ENCODE data around the gene BOK. TPM values are rescaled to one million over a fixed set of nuclear protein-coding genes. Genes with fewer than 3 reads are reported as not detected.
A peak's percentile ranks its signal among the peaks of the same experiment; 100 is the strongest.

The BOK gene
- total and polyA plus RNA-seq, 2 of the 13 experiments (the other 11 are each of a cell fraction or from before 2014, with no cell fraction given) = 35.5 to 39.2 TPM

DNA sequence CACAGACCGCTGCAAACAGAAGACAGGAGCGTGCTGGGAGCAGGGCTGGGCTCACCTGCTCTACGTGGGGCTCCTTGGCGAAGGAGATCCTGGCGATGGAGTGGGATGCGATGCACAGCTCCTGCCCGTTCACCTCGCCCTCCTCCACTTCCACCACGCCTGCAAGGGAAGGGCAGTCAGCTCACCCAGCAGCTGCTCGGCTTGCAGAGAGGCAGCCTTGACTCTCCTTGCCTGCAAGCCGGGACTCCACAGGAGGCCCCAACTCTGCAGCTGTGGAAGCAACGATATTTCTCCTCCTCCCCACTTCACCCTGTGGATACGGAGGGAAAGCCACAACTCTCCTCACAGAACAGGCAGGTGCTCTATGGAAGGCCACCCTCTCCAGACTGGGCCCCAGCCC, 43.3 kb downstream of the BOK start:
- intact Hi-C loops (cut with micrococcal nuclease; ENCODE audit: unreplicated experiment) = no loop called here
- H3K36me3 ChIP-seq (replicated peaks in 1 of 2; ENCODE audit: control insufficient read depth in 1 of 2, insufficient read depth in 2 of 2, low read length in 2 of 2) = peaks cover 27 to 84% of the 10 kb centered on the region in 2 experiments
- in situ Hi-C loops (cut with HindIII; ENCODE audit: extremely low pct_ligation_motif_present, low pct_unique_long_range_greater_than_20kb) = no loop called here

DNA sequence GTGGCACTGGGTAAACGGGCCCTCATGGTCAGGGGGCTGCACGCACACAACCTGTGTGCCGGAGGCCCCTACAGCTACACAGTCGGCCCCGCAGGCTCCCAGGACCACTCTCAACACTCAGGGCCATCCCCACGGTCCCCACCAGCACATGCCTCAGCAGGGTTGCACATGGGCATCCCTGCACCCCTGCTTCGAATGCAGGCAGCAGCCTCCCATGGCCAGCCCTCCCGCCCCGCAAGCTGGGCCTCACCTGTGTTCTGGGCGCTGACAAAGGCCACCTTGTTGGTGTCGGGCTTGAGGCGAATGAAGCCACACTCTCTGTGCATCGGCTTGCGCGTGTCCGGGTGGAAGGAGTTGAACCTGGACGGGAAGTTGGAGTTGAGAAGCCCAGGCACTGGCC, 44.2 kb downstream of the BOK start:
- FAIRE-seq = no peak
- no TSS peak for BruUV-seq (replicated peaks)

More for the DNA sequence above, 43.3 kb downstream of the BOK start:
- no peak; the same call in 2 of the 3 replicates for ATAC-seq
- H3K9me3 ChIP-seq (ENCODE audit: low read length) = no peaks in the 10 kb centered on the region
- BruUV-seq (replicated peaks) = no TSS peak
- no peaks in the 10 kb centered on the region for H4K20me1 ChIP-seq (ENCODE audit: insufficient read depth, low read length)
- H3K27me3 ChIP-seq (ENCODE audit: control insufficient read depth in 1 of 2, insufficient read depth in 2 of 2, low read length in 2 of 2) = no peaks in the 10 kb centered on the region
- no peak overlapping the region for H3K9ac ChIP-seq (ENCODE audit: insufficient read depth, low read depth, low read length)
- H3K79me2 ChIP-seq (ENCODE audit: insufficient read depth, low read length) = no peaks in the 10 kb centered on the region
- CTCF ChIA-PET (ENCODE audit: low intra/inter-chr PET ratio, low total read pairs) = no interaction called here
- POLR2A ChIA-PET = no interaction called here
- no peak for FAIRE-seq
- H3K4me1 ChIP-seq (ENCODE audit: insufficient read depth, low read length) = no peaks in the 10 kb centered on the region
- DNase-seq (ENCODE audit: low spot score) = no peak
- no peak for TF ChIP-seq ZNF678 (CRISPR knock-in tag; IDR thresholded peaks at IDR 0.05)
- TF ChIP-seq, protein P1, sequence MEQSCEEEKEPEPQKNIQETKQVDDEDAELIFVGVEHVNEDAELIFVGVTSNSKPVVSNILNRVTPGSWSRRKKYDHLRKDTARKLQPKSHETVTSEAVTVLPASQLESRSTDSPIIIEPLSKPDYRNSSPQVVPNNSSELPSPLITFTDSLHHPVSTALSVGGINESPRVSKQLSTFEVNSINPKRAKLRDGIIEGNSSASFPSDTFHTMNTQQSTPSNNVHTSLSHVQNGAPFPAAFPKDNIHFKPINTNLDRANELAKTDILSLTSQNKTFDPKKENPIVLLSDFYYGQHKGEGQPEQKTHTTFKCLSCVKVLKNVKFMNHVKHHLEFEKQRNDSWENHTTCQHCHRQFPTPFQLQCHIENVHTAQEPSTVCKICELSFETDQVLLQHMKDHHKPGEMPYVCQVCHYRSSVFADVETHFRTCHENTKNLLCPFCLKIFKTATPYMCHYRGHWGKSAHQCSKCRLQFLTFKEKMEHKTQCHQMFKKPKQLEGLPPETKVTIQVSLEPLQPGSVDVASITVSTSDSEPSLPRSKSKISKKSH (CRISPR knock-in tag; IDR thresholded peaks at IDR 0.05; ENCODE audit: borderline replicate concordance) = 0 out of 2 replicates have a peak, but pooled peaks have one; percentile 28
- no peak overlapping the region for H3K4me2 ChIP-seq (ENCODE audit: low read depth, low read length)
- 94% methylated on average over 12 of the region's 13 CpGs for WGBS (ENCODE audit: low lambda C conversion rate)
- H3K27ac ChIP-seq (ENCODE audit: extremely low read length, insufficient read depth, low read length) = no peak overlapping the region
- no peak overlapping the region for H2AFZ ChIP-seq (ENCODE audit: low read length)
- no peak overlapping the region for H3K4me3 ChIP-seq (replicated peaks in 1 of 3; ENCODE audit: insufficient read depth in 1 of 3, low read depth in 2 of 3, low read length in 3 of 3)

More for the DNA sequence above, 44.2 kb downstream of the BOK start:
- Histone ChIP-seq H3K9ac (ENCODE audit: insufficient read depth, low read depth, low read length) (no peak overlapping the region), H3K4me1 (ENCODE audit: insufficient read depth, low read length) (no peaks in the 10 kb centered on the region), H3K9me3 (ENCODE audit: low read length) (no peaks in the 10 kb centered on the region), H3K4me2 (ENCODE audit: low read depth, low read length) (no peak overlapping the region), H3K27me3 (ENCODE audit: control insufficient read depth in 1 of 2, insufficient read depth in 2 of 2, low read length in 2 of 2) (no peaks in the 10 kb centered on the region), H3K4me3 (replicated peaks in 1 of 3; ENCODE audit: insufficient read depth in 1 of 3, low read depth in 2 of 3, low read length in 3 of 3) (no peak overlapping the region), H2AFZ (ENCODE audit: low read length) (no peak overlapping the region), H3K79me2 (ENCODE audit: insufficient read depth, low read length) (no peaks in the 10 kb centered on the region), H4K20me1 (ENCODE audit: insufficient read depth, low read length) (no peaks in the 10 kb centered on the region), H3K36me3 (replicated peaks in 1 of 2; ENCODE audit: control insufficient read depth in 1 of 2, insufficient read depth in 2 of 2, low read length in 2 of 2) (peaks cover 28 to 85% of the 10 kb centered on the region in 2 experiments), H3K27ac (ENCODE audit: extremely low read length, insufficient read depth, low read length) (no peak overlapping the region)
- POLR2A ChIA-PET = no interaction called here
- DNase-seq (ENCODE audit: low spot score) (no peak), ATAC-seq (no peak; the same call in 2 of the 3 replicates)
- in situ Hi-C loops (cut with HindIII; ENCODE audit: extremely low pct_ligation_motif_present, low pct_unique_long_range_greater_than_20kb) = no loop called here
- 98% methylated on average over 12 of the region's 17 CpGs for WGBS (ENCODE audit: low lambda C conversion rate)
- TF ChIP-seq, protein P2, sequence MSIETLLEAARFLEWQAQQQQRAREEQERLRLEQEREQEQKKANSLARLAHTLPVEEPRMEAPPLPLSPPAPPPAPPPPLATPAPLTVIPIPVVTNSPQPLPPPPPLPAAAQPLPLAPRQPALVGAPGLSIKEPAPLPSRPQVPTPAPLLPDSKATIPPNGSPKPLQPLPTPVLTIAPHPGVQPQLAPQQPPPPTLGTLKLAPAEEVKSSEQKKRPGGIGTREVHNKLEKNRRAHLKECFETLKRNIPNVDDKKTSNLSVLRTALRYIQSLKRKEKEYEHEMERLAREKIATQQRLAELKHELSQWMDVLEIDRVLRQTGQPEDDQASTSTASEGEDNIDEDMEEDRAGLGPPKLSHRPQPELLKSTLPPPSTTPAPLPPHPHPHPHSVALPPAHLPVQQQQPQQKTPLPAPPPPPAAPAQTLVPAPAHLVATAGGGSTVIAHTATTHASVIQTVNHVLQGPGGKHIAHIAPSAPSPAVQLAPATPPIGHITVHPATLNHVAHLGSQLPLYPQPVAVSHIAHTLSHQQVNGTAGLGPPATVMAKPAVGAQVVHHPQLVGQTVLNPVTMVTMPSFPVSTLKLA (IDR thresholded peaks at IDR 0.05) = peak; percentile 78
- TF ChIP-seq, protein P3, sequence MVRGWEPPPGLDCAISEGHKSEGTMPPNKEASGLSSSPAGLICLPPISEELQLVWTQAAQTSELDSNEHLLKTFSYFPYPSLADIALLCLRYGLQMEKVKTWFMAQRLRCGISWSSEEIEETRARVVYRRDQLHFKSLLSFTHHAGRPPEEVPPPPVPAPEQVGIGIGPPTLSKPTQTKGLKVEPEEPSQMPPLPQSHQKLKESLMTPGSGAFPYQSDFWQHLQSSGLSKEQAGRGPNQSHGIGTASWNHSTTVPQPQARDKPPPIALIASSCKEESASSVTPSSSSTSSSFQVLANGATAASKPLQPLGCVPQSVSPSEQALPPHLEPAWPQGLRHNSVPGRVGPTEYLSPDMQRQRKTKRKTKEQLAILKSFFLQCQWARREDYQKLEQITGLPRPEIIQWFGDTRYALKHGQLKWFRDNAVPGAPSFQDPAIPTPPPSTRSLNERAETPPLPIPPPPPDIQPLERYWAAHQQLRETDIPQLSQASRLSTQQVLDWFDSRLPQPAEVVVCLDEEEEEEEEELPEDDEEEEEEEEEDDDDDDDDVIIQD (CRISPR knock-in tag; IDR thresholded peaks at IDR 0.05; ENCODE audit: low read depth) = no peak
- TF ChIP-seq, protein P1 (CRISPR knock-in tag; IDR thresholded peaks at IDR 0.05; ENCODE audit: borderline replicate concordance) = 0 out of 2 replicates have a peak, but pooled peaks have one; percentile 20
- intact Hi-C loops (cut with micrococcal nuclease; ENCODE audit: unreplicated experiment) = no loop called here
- CTCF ChIA-PET (ENCODE audit: low intra/inter-chr PET ratio, low total read pairs) = no interaction called here
